Measurements from ENCODE around the gene GSE1.

The GSE1 gene

DNA sequence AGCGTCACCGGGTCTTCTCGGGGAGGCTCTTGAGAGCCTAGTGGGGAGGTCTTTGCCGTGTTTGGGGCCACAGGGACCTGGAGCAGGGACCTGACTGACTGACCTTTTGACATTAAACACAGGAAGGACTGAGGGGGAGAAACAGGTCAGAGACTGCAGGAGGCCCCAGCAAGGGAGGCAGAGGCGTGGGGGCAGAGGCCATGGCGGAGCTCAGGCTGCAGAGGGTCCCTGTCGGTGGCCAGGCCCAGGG lies 41.6 kb upstream of the GSE1 start:
- Histone ChIP-seq H3K4me3 (ENCODE audit: low read depth, low read length) (no peak overlapping the region), H3K27ac (ENCODE audit: extremely low read depth, low read depth, low read length) (no peak overlapping the region), H3K9me3 (ENCODE audit: control insufficient read depth, insufficient read depth, low read depth, low read length) (no peaks in the 10 kb centered on the region), H3K4me1 (ENCODE audit: control insufficient read depth, insufficient read depth, low read length) (peaks cover 21% of the 10 kb centered on the region), H3K36me3 (ENCODE audit: control insufficient read depth in 2 of 2, insufficient read depth in 1 of 2, low read length in 2 of 2) (peaks cover 0 to 6% of the 10 kb centered on the region in 2 experiments; a peak in 1 of 3 replicates)
- no peak for TF ChIP-seq ZNF202 (tag by site-specific recombination; IDR thresholded peaks at IDR 0.05; ENCODE audit: borderline replicate concordance)
- TF ChIP-seq GLIS2 (tag by site-specific recombination; IDR thresholded peaks at IDR 0.05), result peak; percentile 33; the same call in 1 of the 2 replicates
- POLR2A ChIA-PET, result no interaction called here
- CTCF ChIA-PET, result interaction anchor here (1.0 kb wide), 1 partner anchor 45 kb away, joined by 3 read pairs; no protein-coding TSS in a partner anchor

DNA sequence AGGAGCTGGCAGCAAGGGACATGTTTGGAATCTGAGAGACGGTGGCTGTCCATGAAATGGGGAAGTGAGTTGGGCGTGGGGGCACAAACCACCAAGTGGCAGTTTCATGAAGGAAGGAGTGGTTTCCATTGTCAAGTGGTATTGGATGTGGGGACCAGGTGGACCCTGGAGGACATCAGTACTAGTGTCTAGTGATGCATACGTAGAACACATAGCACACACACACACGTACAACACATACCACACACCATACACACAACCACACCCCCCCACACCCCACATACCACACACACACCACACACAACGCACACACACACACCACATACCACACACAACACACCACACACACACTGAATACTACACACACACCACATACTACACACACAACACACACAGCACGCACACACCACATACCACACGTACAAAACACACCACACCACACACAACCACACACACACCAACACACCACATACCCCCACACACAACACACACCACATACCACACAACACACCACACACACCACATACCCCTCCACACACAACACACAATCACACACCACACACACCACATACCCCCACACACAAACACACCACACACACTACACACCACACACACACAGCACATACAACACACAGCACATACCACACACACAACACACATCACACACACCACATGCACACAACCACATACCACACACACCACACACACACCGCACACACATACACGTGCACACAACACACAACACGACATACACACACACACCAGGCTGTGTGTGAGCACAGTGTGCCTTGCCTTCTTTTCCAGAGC lies 41.1 kb upstream of the GSE1 start:
- peaks cover 21% of the 10 kb centered on the region for H3K4me1 ChIP-seq (ENCODE audit: control insufficient read depth, insufficient read depth, low read length)
- CTCF ChIA-PET, result interaction anchor here (1.0 to 1.1 kb wide), 2 partner anchors 44 to 156 kb away, joined by 3 read pairs; no protein-coding TSS in a partner anchor
- no peak overlapping the region for H3K27ac ChIP-seq (ENCODE audit: extremely low read depth, low read depth, low read length)
- peaks cover 0 to 6% of the 10 kb centered on the region in 2 experiments; a peak in 1 of 3 replicates for H3K36me3 ChIP-seq (ENCODE audit: control insufficient read depth in 2 of 2, insufficient read depth in 1 of 2, low read length in 2 of 2)
- H3K9me3 ChIP-seq (ENCODE audit: control insufficient read depth, insufficient read depth, low read depth, low read length), result no peaks in the 10 kb centered on the region
- POLR2A ChIA-PET, result no interaction called here
- H3K4me3 ChIP-seq (ENCODE audit: low read depth, low read length), result no peak overlapping the region
- TF ChIP-seq ZNF274 (IDR thresholded peaks at IDR 0.05; ENCODE audit: low read length), result no peak
- TF ChIP-seq ZNF274 (tag by site-specific recombination; IDR thresholded peaks at IDR 0.05; ENCODE audit: borderline replicate concordance), result peak; percentile 66; the same call in 1 of the 2 replicates
- TF ChIP-seq ZNF335 (tag by site-specific recombination; conservative IDR thresholded peaks at IDR 0.05), result no peak
- no peak for TF ChIP-seq ZNF530 (tag by site-specific recombination; IDR thresholded peaks at IDR 0.05; ENCODE audit: low read depth)
- TF ChIP-seq, protein P1, sequence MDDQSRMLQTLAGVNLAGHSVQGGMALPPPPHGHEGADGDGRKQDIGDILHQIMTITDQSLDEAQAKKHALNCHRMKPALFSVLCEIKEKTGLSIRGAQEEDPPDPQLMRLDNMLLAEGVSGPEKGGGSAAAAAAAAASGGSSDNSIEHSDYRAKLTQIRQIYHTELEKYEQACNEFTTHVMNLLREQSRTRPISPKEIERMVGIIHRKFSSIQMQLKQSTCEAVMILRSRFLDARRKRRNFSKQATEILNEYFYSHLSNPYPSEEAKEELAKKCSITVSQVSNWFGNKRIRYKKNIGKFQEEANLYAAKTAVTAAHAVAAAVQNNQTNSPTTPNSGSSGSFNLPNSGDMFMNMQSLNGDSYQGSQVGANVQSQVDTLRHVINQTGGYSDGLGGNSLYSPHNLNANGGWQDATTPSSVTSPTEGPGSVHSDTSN (CRISPR knock-in tag; IDR thresholded peaks at IDR 0.05), result no peak
- peak; percentile 62; the same call in 1 of the 2 replicates for TF ChIP-seq ZNF791 (tag by site-specific recombination; IDR thresholded peaks at IDR 0.05)
- 0 out of 2 replicates have a peak, but pooled peaks have one; percentile 24 for TF ChIP-seq KLF16 (tag by site-specific recombination; IDR thresholded peaks at IDR 0.05)
- TF ChIP-seq ZFHX2 (tag by site-specific recombination; conservative IDR thresholded peaks at IDR 0.05), result peak; percentile 55
- TF ChIP-seq KLF10 (tag by site-specific recombination; IDR thresholded peaks at IDR 0.05), result no peak
- TF ChIP-seq SP3 (tag by site-specific recombination; IDR thresholded peaks at IDR 0.05), result no peak
- no peak for TF ChIP-seq ZNF596 (tag by site-specific recombination; IDR thresholded peaks at IDR 0.05)
- TF ChIP-seq, protein P2, sequence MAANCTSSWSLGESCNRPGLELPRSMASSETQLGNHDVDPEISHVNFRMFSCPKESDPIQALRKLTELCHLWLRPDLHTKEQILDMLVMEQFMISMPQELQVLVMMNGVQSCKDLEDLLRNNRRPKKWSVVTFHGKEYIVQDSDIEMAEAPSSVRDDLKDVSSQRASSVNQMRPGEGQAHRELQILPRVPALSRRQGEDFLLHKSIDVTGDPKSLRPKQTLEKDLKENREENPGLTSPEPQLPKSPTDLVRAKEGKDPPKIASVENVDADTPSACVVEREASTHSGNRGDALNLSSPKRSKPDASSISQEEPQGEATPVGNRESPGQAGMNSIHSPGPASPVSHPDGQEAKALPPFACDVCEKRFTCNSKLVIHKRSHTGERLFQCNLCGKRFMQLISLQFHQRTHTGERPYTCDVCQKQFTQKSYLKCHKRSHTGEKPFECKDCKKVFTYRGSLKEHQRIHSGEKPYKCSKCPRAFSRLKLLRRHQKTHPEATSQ (tag by site-specific recombination; IDR thresholded peaks at IDR 0.05), result no peak
- no peak for TF ChIP-seq RBAK (tag by site-specific recombination; IDR thresholded peaks at IDR 0.05)
- 0 out of 2 replicates have a peak, but pooled peaks have one; percentile 80 for TF ChIP-seq ZNF155 (tag by site-specific recombination; IDR thresholded peaks at IDR 0.05)
- TF ChIP-seq, protein P3, sequence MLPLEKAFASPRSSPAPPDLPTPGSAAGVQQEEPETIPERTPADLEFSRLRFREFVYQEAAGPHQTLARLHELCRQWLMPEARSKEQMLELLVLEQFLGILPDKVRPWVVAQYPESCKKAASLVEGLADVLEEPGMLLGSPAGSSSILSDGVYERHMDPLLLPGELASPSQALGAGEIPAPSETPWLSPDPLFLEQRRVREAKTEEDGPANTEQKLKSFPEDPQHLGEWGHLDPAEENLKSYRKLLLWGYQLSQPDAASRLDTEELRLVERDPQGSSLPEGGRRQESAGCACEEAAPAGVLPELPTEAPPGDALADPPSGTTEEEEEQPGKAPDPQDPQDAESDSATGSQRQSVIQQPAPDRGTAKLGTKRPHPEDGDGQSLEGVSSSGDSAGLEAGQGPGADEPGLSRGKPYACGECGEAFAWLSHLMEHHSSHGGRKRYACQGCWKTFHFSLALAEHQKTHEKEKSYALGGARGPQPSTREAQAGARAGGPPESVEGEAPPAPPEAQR (tag by site-specific recombination; IDR thresholded peaks at IDR 0.05), result 0 out of 2 replicates have a peak, but pooled peaks have one; percentile 66
- TF ChIP-seq ZIC2 (tag by site-specific recombination; IDR thresholded peaks at IDR 0.05), result peak; percentile 14; the same call in 1 of the 2 replicates
- TF ChIP-seq, protein P4, sequence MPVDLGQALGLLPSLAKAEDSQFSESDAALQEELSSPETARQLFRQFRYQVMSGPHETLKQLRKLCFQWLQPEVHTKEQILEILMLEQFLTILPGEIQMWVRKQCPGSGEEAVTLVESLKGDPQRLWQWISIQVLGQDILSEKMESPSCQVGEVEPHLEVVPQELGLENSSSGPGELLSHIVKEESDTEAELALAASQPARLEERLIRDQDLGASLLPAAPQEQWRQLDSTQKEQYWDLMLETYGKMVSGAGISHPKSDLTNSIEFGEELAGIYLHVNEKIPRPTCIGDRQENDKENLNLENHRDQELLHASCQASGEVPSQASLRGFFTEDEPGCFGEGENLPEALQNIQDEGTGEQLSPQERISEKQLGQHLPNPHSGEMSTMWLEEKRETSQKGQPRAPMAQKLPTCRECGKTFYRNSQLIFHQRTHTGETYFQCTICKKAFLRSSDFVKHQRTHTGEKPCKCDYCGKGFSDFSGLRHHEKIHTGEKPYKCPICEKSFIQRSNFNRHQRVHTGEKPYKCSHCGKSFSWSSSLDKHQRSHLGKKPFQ (tag by site-specific recombination; IDR thresholded peaks at IDR 0.05), result peak; percentile 93
- TF ChIP-seq ZNF341 (tag by site-specific recombination; IDR thresholded peaks at IDR 0.05; ENCODE audit: low read depth), result no peak
- TF ChIP-seq, protein P5, sequence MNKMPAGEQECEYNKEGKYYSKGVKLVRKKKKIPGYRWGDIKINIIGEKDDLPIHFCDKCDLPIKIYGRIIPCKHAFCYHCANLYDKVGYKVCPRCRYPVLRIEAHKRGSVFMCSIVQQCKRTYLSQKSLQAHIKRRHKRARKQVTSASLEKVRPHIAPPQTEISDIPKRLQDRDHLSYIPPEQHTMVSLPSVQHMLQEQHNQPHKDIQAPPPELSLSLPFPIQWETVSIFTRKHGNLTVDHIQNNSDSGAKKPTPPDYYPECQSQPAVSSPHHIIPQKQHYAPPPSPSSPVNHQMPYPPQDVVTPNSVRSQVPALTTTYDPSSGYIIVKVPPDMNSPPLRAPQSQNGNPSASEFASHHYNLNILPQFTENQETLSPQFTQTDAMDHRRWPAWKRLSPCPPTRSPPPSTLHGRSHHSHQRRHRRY (tag by site-specific recombination; IDR thresholded peaks at IDR 0.05), result peak; percentile 56; the same call in 1 of the 2 replicates
- TF ChIP-seq ZNF248 (tag by site-specific recombination; IDR thresholded peaks at IDR 0.05), result 0 out of 2 replicates have a peak, but pooled peaks have one; percentile 47
- 0 out of 2 replicates have a peak, but pooled peaks have one; percentile 87 for TF ChIP-seq ZNF114 (tag by site-specific recombination; IDR thresholded peaks at IDR 0.05)
- TF ChIP-seq, protein P6, sequence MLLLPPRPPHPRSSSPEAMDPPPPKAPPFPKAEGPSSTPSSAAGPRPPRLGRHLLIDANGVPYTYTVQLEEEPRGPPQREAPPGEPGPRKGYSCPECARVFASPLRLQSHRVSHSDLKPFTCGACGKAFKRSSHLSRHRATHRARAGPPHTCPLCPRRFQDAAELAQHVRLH (tag by site-specific recombination; IDR thresholded peaks at IDR 0.05), result peak; percentile 33; the same call in 1 of the 2 replicates
